ENCODE data around the gene IQSEC2. TPM values are rescaled to one million over a fixed set of nuclear protein-coding genes. Genes with fewer than 3 reads are reported as not detected.
A peak's percentile ranks its signal among the peaks of the same experiment; 100 is the strongest.

Gene IQSEC2
- total RNA-seq, 1 donor from 2014 or later = 9.8 TPM

- FAIRE-seq = no peak
- DNase-seq (ENCODE audit: low spot score in 2 of 2) = no peak
Observed at GRCh38 chrX:53253293-53254020, 27.9 kb downstream of the IQSEC2 start.

- no peak for FAIRE-seq
- no peak for DNase-seq (ENCODE audit: low spot score in 2 of 2)
Observed at GRCh38 chrX:53251307-53251706, 30.1 kb downstream of the IQSEC2 start.

DNA sequence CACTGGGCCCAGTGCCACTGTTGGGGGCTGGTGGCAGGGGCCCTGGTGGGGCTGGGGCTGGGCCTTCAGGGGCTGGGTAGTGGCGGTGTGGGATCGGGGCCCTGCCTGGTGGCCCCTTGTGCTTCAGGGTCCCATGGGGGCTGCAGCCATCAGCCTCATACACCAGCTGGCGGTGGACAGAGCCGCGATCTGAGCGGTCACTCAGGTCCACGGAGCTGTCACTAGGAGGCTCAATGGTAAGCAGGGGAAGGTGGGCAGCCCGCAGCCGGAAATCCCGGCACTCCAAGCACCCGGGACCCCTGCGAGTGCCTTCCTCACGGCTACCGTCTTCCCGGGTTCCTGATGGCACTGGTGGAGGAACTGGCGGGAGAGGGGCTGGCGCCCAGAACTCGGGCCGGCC lies 30.8 kb downstream of the IQSEC2 start:
- no peak for FAIRE-seq

GRCh38 chrX:53249408-53250042 lies 31.9 kb downstream of the IQSEC2 start:
- DNase-seq (ENCODE audit: low spot score in 2 of 2) = no peak
- no peak for FAIRE-seq

More for the DNA sequence above, 30.8 kb downstream of the IQSEC2 start:
- DNase-seq (ENCODE audit: low spot score in 2 of 2) = no peak

DNA sequence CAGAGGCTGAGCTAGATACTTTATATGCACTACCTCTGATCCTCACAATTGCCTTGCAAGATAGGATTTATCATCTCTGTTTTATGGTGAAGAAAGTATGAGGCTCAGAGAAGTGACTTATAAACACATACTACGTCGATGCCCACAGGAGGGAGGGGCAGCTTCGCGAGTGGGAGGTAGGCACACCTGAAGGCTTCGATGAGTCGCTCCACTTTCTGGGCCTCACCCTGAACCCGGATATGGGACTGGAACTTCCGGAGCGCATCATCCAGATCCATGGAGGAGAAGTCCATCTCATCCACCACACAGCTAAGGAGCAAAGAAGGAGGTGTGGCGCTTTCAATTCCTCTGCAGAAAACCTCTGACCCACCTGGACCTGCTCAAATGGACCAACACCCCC lies 33.5 kb downstream of the IQSEC2 start:
- no peak for DNase-seq (ENCODE audit: low spot score in 2 of 2)
- FAIRE-seq = no peak

DNA sequence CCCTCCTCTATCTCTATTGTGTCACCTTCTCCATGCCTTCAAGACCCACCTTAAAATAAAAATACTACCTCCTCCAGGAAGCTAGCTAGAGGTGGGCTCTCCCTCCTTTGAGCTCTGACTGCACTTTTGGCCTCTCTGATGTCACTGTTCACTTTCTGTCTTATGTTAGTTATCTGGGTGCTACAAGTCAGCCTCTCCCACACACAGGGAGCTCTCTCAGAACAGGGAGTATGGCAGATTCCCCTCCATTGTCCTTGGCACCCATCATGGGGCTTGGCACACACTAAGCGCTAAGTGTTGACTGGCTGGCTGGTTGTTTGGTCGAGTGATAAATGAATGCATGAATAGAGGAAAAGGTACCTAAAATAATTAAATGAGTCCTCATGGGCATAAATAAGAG lies 35.2 kb downstream of the IQSEC2 start:
- FAIRE-seq (no peak), DNase-seq (ENCODE audit: low spot score in 2 of 2) (no peak)

- DNase-seq (ENCODE audit: low spot score in 2 of 2) (no peak), FAIRE-seq (no peak)
Observed at GRCh38 chrX:53244610-53245009, 36.8 kb downstream of the IQSEC2 start.

GRCh38 chrX:53242310-53242709 lies 39.1 kb downstream of the IQSEC2 start:
- DNase-seq (ENCODE audit: low spot score in 2 of 2) (no peak), FAIRE-seq (no peak)

- FAIRE-seq = no peak
- DNase-seq (ENCODE audit: low spot score in 2 of 2) = no peak
Observed at GRCh38 chrX:53241558-53241957, 39.8 kb downstream of the IQSEC2 start.

DNA sequence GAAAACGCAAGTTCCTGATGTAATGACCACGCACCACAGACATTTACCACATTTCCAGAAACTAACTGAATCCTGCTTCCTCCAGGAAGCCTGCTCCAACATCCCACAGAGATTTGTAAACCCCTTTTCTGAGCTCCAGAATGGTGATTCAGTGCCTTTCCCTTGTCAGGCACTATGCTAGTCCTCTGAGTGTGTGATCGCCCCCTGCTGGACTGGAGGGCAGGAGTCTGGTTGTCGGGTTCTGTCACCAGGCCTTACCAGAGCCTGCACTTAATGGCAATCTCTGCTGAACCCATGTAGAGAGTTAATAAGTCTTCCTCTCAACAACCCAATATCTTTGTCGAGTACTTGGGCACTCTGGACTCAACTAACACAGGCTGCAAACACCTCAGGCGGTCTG lies 41.9 kb downstream of the IQSEC2 start:
- FAIRE-seq = no peak
- no peak for DNase-seq (ENCODE audit: low spot score in 2 of 2)

DNA sequence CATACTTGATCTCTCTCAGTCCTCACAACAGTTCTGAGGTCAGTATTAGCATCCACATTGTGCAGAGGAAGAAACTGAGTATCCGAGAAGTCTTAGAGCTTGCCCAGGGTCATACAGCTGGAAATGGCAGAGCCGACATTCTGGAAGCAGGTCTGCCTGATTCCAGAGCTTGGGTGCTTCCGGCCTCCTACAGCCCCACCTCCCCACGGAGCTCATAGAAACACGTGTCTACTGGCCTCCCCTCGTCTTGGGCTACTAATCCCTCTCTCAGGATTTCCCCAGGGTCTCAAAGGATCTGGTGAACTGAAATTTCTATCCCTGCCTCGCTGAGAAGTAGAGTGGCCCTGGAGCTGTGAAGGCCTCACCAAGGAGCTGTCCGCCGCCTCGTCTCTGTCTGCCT lies 44.3 kb downstream of the IQSEC2 start:
- DNase-seq (ENCODE audit: low spot score in 2 of 2) = no peak
- FAIRE-seq = no peak

GRCh38 chrX:53236025-53236679 lies 45.2 kb downstream of the IQSEC2 start:
- FAIRE-seq = no peak
- DNase-seq (ENCODE audit: low spot score in 2 of 2) = no peak

DNA sequence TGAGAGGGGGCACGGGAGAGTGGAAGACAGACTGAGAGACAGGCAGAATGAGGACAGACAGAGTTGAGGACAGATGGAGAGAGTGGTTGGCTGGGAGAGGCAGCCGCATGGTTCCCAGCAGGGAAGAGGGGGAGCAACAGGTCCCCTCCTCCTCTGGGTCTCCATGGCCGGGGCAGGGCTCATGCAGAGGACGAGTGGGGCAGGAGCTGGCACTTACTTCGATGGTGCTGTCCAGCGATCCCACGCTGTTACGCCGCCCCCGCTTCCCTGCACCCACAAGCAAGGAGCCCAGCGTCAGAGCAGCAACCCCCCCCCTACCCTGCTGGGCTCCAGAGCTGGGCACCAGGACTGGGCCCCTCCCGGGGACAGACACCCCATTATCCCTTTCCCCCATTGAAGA lies 45.8 kb downstream of the IQSEC2 start:
- DNase-seq (ENCODE audit: low spot score in 2 of 2) (no peak), FAIRE-seq (no peak)

DNA sequence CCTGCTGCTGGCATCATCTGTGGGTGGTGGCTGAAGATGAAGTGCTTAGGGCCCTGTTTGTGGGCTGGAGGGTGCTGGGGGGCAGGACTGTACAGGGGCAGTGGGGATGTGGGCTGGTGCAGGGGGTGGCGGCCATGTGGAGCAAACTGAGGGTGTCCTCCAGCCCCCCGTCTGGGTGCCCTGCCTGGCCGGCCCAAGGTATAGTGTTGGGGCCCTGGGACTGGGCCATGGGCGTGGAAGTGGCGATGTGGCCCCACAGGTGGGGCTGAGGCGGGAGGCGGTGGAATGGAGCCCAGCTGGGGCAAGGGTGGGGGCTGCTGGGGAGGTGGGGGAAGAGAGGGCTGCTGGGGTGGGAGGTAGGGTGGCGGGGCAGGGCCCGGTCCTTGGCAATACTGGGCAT lies 46.9 kb downstream of the IQSEC2 start:
- no peak for DNase-seq (ENCODE audit: low spot score in 2 of 2)
- no peak for FAIRE-seq

DNA sequence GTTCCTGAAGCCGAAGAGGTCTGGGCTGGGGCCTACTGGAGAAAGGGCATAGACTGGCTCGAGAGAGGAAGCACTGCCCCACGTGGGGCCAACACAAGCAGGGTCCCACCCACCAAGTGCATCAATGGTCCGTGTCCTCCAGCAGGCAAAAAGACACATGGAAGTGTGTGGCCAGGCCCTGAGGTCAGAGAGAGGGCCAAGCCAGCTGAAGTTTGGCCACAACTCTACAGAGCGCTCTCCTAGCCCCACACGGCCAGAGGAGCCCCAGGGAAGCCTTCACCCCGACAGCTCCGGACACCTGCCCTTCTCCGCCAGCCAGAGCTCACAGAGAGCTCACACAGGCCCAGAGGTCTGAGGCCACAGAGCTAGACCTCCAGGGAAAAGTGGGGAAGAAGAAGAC lies 47.8 kb downstream of the IQSEC2 start:
- FAIRE-seq = no peak
- DNase-seq (ENCODE audit: low spot score in 2 of 2) = no peak

- DNase-seq (ENCODE audit: low spot score in 2 of 2) = no peak
- no peak for FAIRE-seq
Observed at GRCh38 chrX:53230116-53230515, 51.3 kb downstream of the IQSEC2 start.

- FAIRE-seq (no peak), DNase-seq (ENCODE audit: low spot score in 2 of 2) (no peak)
Observed at GRCh38 chrX:53227224-53227765, 54.1 kb downstream of the IQSEC2 start.

DNA sequence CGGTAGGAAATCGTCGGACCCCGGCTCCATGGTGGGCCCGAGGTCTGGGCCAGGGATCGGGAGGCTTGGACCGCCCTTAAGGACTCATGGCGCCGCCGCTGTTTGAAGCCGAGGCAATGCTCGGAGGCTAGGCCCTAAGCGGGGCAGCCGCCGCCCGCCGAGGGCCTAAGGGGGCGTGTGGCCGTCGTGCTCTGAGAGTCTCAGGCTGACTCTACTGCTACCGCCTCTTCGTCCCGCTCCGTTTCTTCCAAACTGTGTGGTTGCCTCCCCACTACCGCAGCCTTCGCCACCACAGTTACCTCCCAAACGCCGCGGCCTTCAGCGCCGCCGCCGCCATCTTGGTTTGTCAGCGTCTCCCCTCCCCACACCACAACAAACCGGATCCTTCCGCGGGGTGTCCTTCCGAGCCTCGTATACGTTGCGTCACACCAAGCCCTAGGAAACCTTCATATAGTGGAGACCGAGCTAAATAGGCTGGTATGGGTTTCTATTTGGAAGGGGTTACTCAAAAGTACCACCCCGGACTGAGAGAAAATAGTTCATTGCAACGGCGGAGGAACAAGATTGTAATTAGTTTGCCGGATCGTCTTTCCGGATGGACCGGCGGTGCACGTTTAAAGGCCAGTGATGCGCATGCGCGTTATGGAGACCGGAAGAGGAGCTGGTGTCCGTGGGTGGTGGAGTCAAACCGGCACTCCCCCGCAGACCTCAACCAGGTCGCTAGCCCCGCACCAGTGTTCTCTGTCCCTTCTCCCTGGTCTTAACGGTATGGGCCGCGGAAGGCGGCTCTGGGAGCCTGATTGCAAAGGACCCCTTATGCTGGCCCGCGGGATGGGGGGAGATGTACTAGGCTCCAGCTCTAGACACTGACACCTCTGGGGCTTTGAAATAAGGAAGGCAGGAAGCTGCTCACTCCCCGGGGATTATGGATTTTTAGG lies 56.3 kb downstream of the IQSEC2 start, which contains the start of gene KDM5C:
Gene KDM5C, minus strand, starts transcription at position 348 of the 938 bp plus-strand sequence. Its CDS starts 318 bp downstream, at position 30.
- FAIRE-seq (no peak), DNase-seq (ENCODE audit: low spot score in 2 of 2) (peak; percentile 78 to 83)

DNA sequence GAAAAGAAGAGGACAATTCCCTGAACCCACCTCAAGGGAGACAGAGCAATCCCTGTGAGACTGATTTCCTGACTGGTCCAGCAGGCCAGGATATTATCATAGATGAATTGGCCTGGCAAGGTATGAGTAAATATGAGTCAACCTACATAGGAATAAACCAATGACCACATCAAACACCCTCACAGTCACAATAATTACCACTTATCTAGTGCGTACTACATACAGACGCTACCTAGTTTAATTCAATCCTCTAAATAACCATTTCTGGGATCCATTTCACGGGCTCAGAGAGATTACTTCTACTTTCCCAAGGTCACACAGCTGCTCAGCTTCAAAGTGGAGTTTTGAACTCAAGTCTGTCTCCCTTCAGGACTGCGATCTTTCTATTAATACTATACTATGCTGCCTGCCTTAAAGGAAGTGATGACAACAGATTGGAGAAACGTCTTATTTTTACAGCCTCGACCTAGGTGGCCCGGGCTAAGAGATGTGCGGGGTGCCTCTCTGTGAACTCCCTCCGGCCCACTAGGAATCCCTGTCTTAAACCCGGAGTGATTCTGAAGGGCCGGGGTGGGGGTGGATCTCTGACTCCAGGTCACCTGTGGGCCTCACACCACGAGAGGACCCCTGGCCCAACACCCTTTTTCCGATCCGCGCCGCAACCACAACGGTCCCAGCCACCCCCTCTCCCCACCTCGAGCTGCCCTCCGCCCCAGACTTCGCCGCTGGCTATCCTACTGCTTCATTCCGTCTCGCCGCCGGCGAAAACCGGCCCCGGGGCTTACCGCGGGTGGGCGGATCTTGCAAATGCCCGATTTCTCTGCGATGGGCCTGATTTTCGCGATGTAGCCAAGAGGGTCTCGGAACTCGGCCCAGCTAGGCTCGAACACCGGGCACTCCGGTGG lies 57.2 kb downstream of the IQSEC2 start:
- no peak for FAIRE-seq
- DNase-seq (ENCODE audit: low spot score in 2 of 2) = no peak
